Stimulated activated CD4-positive, alpha-beta T cell treated with anti-CD3 and anti-CD28 coated beads, TNF-alpha, amount 100 ng/mL, for 4 hours (primary cell): ENCODE measurements around the gene ZNF48.
A peak's percentile ranks its signal among the peaks of the same experiment; 100 is the strongest.
"Not testable (repeated sequence)": the region's sequence is repeated elsewhere in the genome, so short reads cannot be mapped to it uniquely, and the experiment has no call there.

Experiments used
- DNase-seq, 3 experiments: peaks; one replicate each; pipeline ENCODE4 v3.0.0-alpha.2; 2020; ENCODE audit warnings: low read depth in 3 of 3

The ZNF48 gene

GRCh38 chr16:30378236-30379157, 16.7 kb upstream of the ZNF48 start:
- DNase-seq, result peak; percentile 98 to 99 (median 98)

- no peak for DNase-seq
Observed at GRCh38 chr16:30379158-30379783, 15.9 kb upstream of the ZNF48 start.

GRCh38 chr16:30380072-30380802, 15.0 kb upstream of the ZNF48 start:
- no peak for DNase-seq

- DNase-seq, result no peak
Observed at GRCh38 chr16:30380803-30381208, 14.4 kb upstream of the ZNF48 start.

- no peak for DNase-seq
Observed at GRCh38 chr16:30381291-30382041, 13.8 kb upstream of the ZNF48 start.

GRCh38 chr16:30382111-30382881, 12.9 kb upstream of the ZNF48 start, which contains the start of gene SEPTIN1:
SEPTIN1 (minus strand) TSS chr16:30382561; CDS start chr16:30382542, 19 bp downstream.
- DNase-seq, result peak; percentile 50 to 63 (median 51)

GRCh38 chr16:30383521-30383920, 11.7 kb upstream of the ZNF48 start:
- no peak for DNase-seq

- DNase-seq, result no peak
Observed at GRCh38 chr16:30394592-30395154, 547 bp upstream of the ZNF48 start.

GRCh38 chr16:30395992-30396585, 869 bp downstream of the ZNF48 start:
- DNase-seq, result no peak

- DNase-seq, result not testable (repeated sequence)
Observed at GRCh38 chr16:30396627-30397026, 1.4 kb downstream of the ZNF48 start.

GRCh38 chr16:30397056-30397455, 1.8 kb downstream of the ZNF48 start:
- DNase-seq, result no peak

GRCh38 chr16:30397776-30398660, 2.8 kb downstream of the ZNF48 start:
- no peak for DNase-seq

- no peak for DNase-seq
Observed at GRCh38 chr16:30398661-30399434, 3.6 kb downstream of the ZNF48 start.

- no peak for DNase-seq
Observed at GRCh38 chr16:30399435-30400186, 4.4 kb downstream of the ZNF48 start.

- no peak for DNase-seq
Observed at GRCh38 chr16:30401768-30402425, 6.7 kb downstream of the ZNF48 start.

- no peak for DNase-seq
Observed at GRCh38 chr16:30406795-30407101, 11.5 kb downstream of the ZNF48 start.
